Measurements from ENCODE around the gene PRMT1. TPM values are rescaled to one million over a fixed set of nuclear protein-coding genes. Genes with fewer than 3 reads are reported as not detected.

The PRMT1 gene
- polyA plus RNA-seq, 3 donors = 60.1 to 94.4 (median 74.3) TPM

- H4K20me1 ChIP-seq (ENCODE audit: insufficient read depth, low read length) = peaks cover 45% of the 10 kb centered on the region
- H3K4me1 ChIP-seq (ENCODE audit: control insufficient read depth in 1 of 2, insufficient read depth in 2 of 2, low read length in 2 of 2) = no peaks in the 10 kb centered on the region
- WGBS (ENCODE audit: insufficient coverage) = 97% methylated on average over 80 of the region's 110 CpGs
- peaks cover 8% of the 10 kb centered on the region for H3K79me2 ChIP-seq (ENCODE audit: insufficient read depth, low read length)
- intact Hi-C loops (cut with micrococcal nuclease) = no loop called here
- H3K4me2 ChIP-seq (replicated peaks; ENCODE audit: extremely low read depth, low read length, poor library complexity, severe bottlenecking) = no peak overlapping the region
- H3K27me3 ChIP-seq (ENCODE audit: control insufficient read depth in 2 of 2, insufficient read depth in 2 of 2, low read length in 2 of 2) = no peaks in the 10 kb centered on the region
- TF ChIP-seq CTCF (IDR thresholded peaks at IDR 0.05) = no peak
- peaks cover 79 to 91% of the 10 kb centered on the region in 2 donors for H3K36me3 ChIP-seq (replicated peaks in 1 of 2; ENCODE audit: control insufficient read depth in 1 of 2, insufficient read depth in 2 of 2, low read length in 2 of 2)
- Mint-ChIP-seq H3K27me3 (ENCODE audit: low read depth in 3 of 3) (peaks cover 0 to 3% (median 2%) of the 10 kb centered on the region in 3 donors), H3K4me3 (no peak overlapping the region), H3K9me3 (peaks cover 0 to 4% (median 0%) of the 10 kb centered on the region in 7 donors), H3K36me3 (peaks cover 64 to 86% of the 10 kb centered on the region in 2 donors), H3K4me1 (no peaks in the 10 kb centered on the region), H3K27ac (no peak overlapping the region)
- no peak overlapping the region for H3K27ac ChIP-seq (ENCODE audit: low read depth in 1 of 2, low read length in 2 of 2)
- no peak overlapping the region for H3K9ac ChIP-seq (ENCODE audit: insufficient read depth, low read length, poor library complexity, severe bottlenecking)
- no peak overlapping the region for H3K4me3 ChIP-seq (replicated peaks in 1 of 3; ENCODE audit: low read depth in 2 of 3, low read length in 3 of 3)
- no peak overlapping the region for H2AFZ ChIP-seq (ENCODE audit: insufficient read depth, low read depth, low read length, poor library complexity, severe bottlenecking)
- H3K9me3 ChIP-seq (replicated peaks in 1 of 2; ENCODE audit: control insufficient read depth in 1 of 2, insufficient read depth in 1 of 2, low read length in 2 of 2) = no peaks in the 10 kb centered on the region
- DNase-seq = no peak
These were observed 25.1 kb upstream of the PRMT1 start for GRCh38 chr19:49651820-49652550.

GRCh38 chr19:49652551-49653465 lies 24.3 kb upstream of the PRMT1 start:
- Histone ChIP-seq H3K27ac (ENCODE audit: low read depth in 1 of 2, low read length in 2 of 2) (no peak overlapping the region), H3K4me2 (replicated peaks; ENCODE audit: extremely low read depth, low read length, poor library complexity, severe bottlenecking) (no peak overlapping the region), H3K4me3 (replicated peaks in 1 of 3; ENCODE audit: low read depth in 2 of 3, low read length in 3 of 3) (no peak overlapping the region), H3K27me3 (ENCODE audit: control insufficient read depth in 2 of 2, insufficient read depth in 2 of 2, low read length in 2 of 2) (no peaks in the 10 kb centered on the region), H3K79me2 (ENCODE audit: insufficient read depth, low read length) (peaks cover 8% of the 10 kb centered on the region), H3K9ac (ENCODE audit: insufficient read depth, low read length, poor library complexity, severe bottlenecking) (no peak overlapping the region), H2AFZ (ENCODE audit: insufficient read depth, low read depth, low read length, poor library complexity, severe bottlenecking) (no peak overlapping the region), H4K20me1 (ENCODE audit: insufficient read depth, low read length) (peaks cover 39% of the 10 kb centered on the region), H3K36me3 (replicated peaks in 1 of 2; ENCODE audit: control insufficient read depth in 1 of 2, insufficient read depth in 2 of 2, low read length in 2 of 2) (peaks cover 78 to 91% of the 10 kb centered on the region in 2 donors), H3K9me3 (replicated peaks in 1 of 2; ENCODE audit: control insufficient read depth in 1 of 2, insufficient read depth in 1 of 2, low read length in 2 of 2) (no peaks in the 10 kb centered on the region), H3K4me1 (ENCODE audit: control insufficient read depth in 1 of 2, insufficient read depth in 2 of 2, low read length in 2 of 2) (no peaks in the 10 kb centered on the region)
- H3K9me3 Mint-ChIP-seq = peaks cover 0 to 4% (median 0%) of the 10 kb centered on the region in 7 donors
- H3K4me1 Mint-ChIP-seq = no peaks in the 10 kb centered on the region
- 98% methylated on average over 46 of the region's 58 CpGs for WGBS (ENCODE audit: insufficient coverage)
- H3K27me3 Mint-ChIP-seq (ENCODE audit: low read depth in 3 of 3) = peaks cover 0 to 3% (median 0%) of the 10 kb centered on the region in 3 donors
- no peak overlapping the region for H3K4me3 Mint-ChIP-seq
- TF ChIP-seq CTCF (IDR thresholded peaks at IDR 0.05) = no peak
- no peak for DNase-seq
- intact Hi-C loops (cut with micrococcal nuclease) = no loop called here
- peaks cover 66 to 86% of the 10 kb centered on the region in 2 donors for H3K36me3 Mint-ChIP-seq
- no peak overlapping the region for H3K27ac Mint-ChIP-seq
